Right atrium auricular region (tissue), 2 donors: ENCODE results near the gene UNC5C. TPM values are rescaled to one million over a fixed set of nuclear protein-coding genes. Genes with fewer than 3 reads are reported as not detected.
A peak's percentile ranks its signal among the peaks of the same experiment; 100 is the strongest.

ENCODE experiments used
- DNase-seq: peaks from one replicate; pipeline ENCODE4 v3.0.0-alpha.2; 2019; ENCODE audit warnings: low spot score
- H3K27ac ChIP-seq, 2 donors: fragments of 200-600 bp; sonication (generic); 1 replicate in 1 of 2; 2 replicates in 1 of 2; pipeline ENCODE4 v1.5.1; 2016 to 2019
- H3K27me3 ChIP-seq, 2 donors: fragments of 200-600 bp; sonication (generic); one replicate each; pipeline versions ENCODE4 v1.5.1 to v1.6.0; 2017 to 2019
- H3K36me3 ChIP-seq: fragments of 200-600 bp; sonication (generic); one replicate; pipeline ENCODE4 v1.5.1; 2016
- H3K4me1 ChIP-seq, 2 donors: fragments of 200-600 bp; sonication (generic); one replicate each; pipeline versions ENCODE4 v1.5.1 to v1.6.0; 2017 to 2019
- H3K4me3 ChIP-seq, 2 donors: fragments of 200-600 bp; sonication (generic); 1 replicate in 1 of 2; 2 replicates in 1 of 2; pipeline ENCODE4 v1.5.1; 2017 to 2019; ENCODE audit warnings: mild to moderate bottlenecking in 1 of 2, moderate library complexity in 1 of 2
- H3K9me3 ChIP-seq, 2 donors: fragments of 200-600 bp; sonication (generic); one replicate each; pipeline ENCODE4 v1.5.1; 2019
- CTCF ChIP-seq, 2 donors: fragments of 200-600 bp; sonication (generic); IDR thresholded peaks; one replicate each; pipeline ENCODE4 v1.5.1; 2019; ENCODE audit warnings: antibody characterized with exemption in 2 of 2
- total RNA-seq, 2 donors: library from RNA; depleted of rRNA; stranded (reverse); fragments of >200 nt; gene quantifications; one replicate each; pipeline ENCODE4 v1.1.0, GENCODE V29; 2016

UNC5C gene
- total RNA-seq, 2 donors from 2014 or later: 3.8 to 4.6 TPM

GRCh38 chr4:95524184-95524583, 24.6 kb downstream of the UNC5C start:
- Histone ChIP-seq H3K4me3 (no peak overlapping the region), H3K9me3 (no peaks in the 10 kb centered on the region), H3K27ac (no peak overlapping the region), H3K27me3 (no peaks in the 10 kb centered on the region), H3K4me1 (no peaks in the 10 kb centered on the region), H3K36me3 (no peaks in the 10 kb centered on the region)
- DNase-seq: no peak
- TF ChIP-seq CTCF (IDR thresholded peaks at IDR 0.05): no peak

GRCh38 chr4:95522682-95523530, 25.9 kb downstream of the UNC5C start:
- H3K4me1 ChIP-seq: no peaks in the 10 kb centered on the region
- DNase-seq: no peak
- H3K4me3 ChIP-seq: no peak overlapping the region
- H3K9me3 ChIP-seq: no peaks in the 10 kb centered on the region
- TF ChIP-seq CTCF (IDR thresholded peaks at IDR 0.05): no peak
- no peak overlapping the region for H3K27ac ChIP-seq
- no peaks in the 10 kb centered on the region for H3K36me3 ChIP-seq
- no peaks in the 10 kb centered on the region for H3K27me3 ChIP-seq

GRCh38 chr4:95517576-95518345, 31.0 kb downstream of the UNC5C start:
- no peak overlapping the region for H3K4me3 ChIP-seq
- no peaks in the 10 kb centered on the region for H3K9me3 ChIP-seq
- no peaks in the 10 kb centered on the region for H3K4me1 ChIP-seq
- no peaks in the 10 kb centered on the region for H3K36me3 ChIP-seq
- no peak for DNase-seq
- no peaks in the 10 kb centered on the region for H3K27me3 ChIP-seq
- TF ChIP-seq CTCF (IDR thresholded peaks at IDR 0.05): no peak
- H3K27ac ChIP-seq: no peak overlapping the region

GRCh38 chr4:95516528-95517017, 32.2 kb downstream of the UNC5C start:
- TF ChIP-seq CTCF (IDR thresholded peaks at IDR 0.05): no peak
- DNase-seq: no peak
- Histone ChIP-seq H3K27ac (peak overlapping the region in 1 of 2 donors; percentile 34), H3K4me3 (no peak overlapping the region), H3K36me3 (no peaks in the 10 kb centered on the region), H3K9me3 (no peaks in the 10 kb centered on the region), H3K27me3 (no peaks in the 10 kb centered on the region), H3K4me1 (no peaks in the 10 kb centered on the region)

GRCh38 chr4:95515589-95515988, 33.2 kb downstream of the UNC5C start:
- no peak for DNase-seq
- Histone ChIP-seq H3K4me1 (no peaks in the 10 kb centered on the region), H3K36me3 (no peaks in the 10 kb centered on the region), H3K27me3 (no peaks in the 10 kb centered on the region), H3K27ac (no peak overlapping the region), H3K9me3 (no peaks in the 10 kb centered on the region), H3K4me3 (no peak overlapping the region)
- no peak for TF ChIP-seq CTCF (IDR thresholded peaks at IDR 0.05)
